Uterus (tissue), 4 donors: ENCODE measurements around the gene FLT1. TPM values are rescaled to one million over a fixed set of nuclear protein-coding genes. Genes with fewer than 3 reads are reported as not detected.

ENCODE experiments used
- DNase-seq, 2 donors: peaks; one replicate each; pipeline ENCODE4 v3.0.0-alpha.2; 2019 to 2020
- H3K27ac ChIP-seq, 2 donors: fragments of 200-600 bp; sonication (generic); 1 replicate in 1 of 2; 2 replicates in 1 of 2; pipeline ENCODE4 v1.5.1; 2016 to 2018
- H3K27me3 ChIP-seq, 2 donors: fragments of 200-600 bp; sonication (generic); one replicate each; pipeline ENCODE4 v1.5.1; 2018 to 2019; ENCODE audit warnings: control low read depth in 1 of 2
- H3K36me3 ChIP-seq, 2 donors: fragments of 200-600 bp; sonication (generic); one replicate each; pipeline ENCODE4 v1.5.1; 2019; ENCODE audit warnings: control low read depth in 1 of 2
- H3K4me1 ChIP-seq, 2 donors: fragments of 200-600 bp; sonication (generic); one replicate each; pipeline ENCODE4 v1.5.1; 2018 to 2019; ENCODE audit warnings: control low read depth in 1 of 2
- H3K4me3 ChIP-seq, 2 donors: fragments of 200-600 bp; sonication (generic); 1 replicate in 1 of 2; 2 replicates in 1 of 2; pipeline ENCODE4 v1.5.1; 2018 to 2019; ENCODE audit warnings: mild to moderate bottlenecking in 1 of 2
- H3K9me3 ChIP-seq, 2 donors: fragments of 200-600 bp; sonication (generic); one replicate each; pipeline ENCODE4 v1.5.1; 2019; ENCODE audit warnings: control low read depth in 1 of 2
- POLR2A ChIP-seq, 2 donors: fragments of 450-650 bp; IDR thresholded peaks; one replicate each; pipeline ENCODE4 v1.6.1; 2016; ENCODE audit warnings: antibody characterized with exemption in 2 of 2, mild to moderate bottlenecking in 1 of 2, moderate library complexity in 1 of 2
- intact Hi-C: fragments of 100-400 bp; cut with DNase I; formaldehyde crosslinking; loops from one replicate; pipeline ENCODE4 v1.15.1; 2023; ENCODE audit warnings: low total_unique reads
- total RNA-seq, 4 donors: library from RNA; depleted of rRNA in 3 of 4; stranded (reverse); fragments of >200 nt in 3 of 4; gene quantifications; one replicate each; pipeline versions ENCODE4 v1.1.0 to v1.2.4, GENCODE V29; 2014 to 2023
- TF ChIP-seq, protein P1 (sequence below), 4 experiments: fragments of 200-600 bp in 2 of 4; fragments of 450-650 bp in 2 of 4; sonication (generic) in 2 of 4; IDR thresholded peaks; one replicate each; pipeline ENCODE4 v1.5.1; 2016 to 2019; ENCODE audit warnings: antibody characterized with exemption in 4 of 4, mild to moderate bottlenecking in 2 of 4, moderate library complexity in 1 of 4
- donor health status: DM: yes; HTN: yes; CAD: no.

FLT1 gene
- total RNA-seq, 4 donors from 2014 or later = 53.2 to 95.3 (median 62.0) TPM

DNA sequence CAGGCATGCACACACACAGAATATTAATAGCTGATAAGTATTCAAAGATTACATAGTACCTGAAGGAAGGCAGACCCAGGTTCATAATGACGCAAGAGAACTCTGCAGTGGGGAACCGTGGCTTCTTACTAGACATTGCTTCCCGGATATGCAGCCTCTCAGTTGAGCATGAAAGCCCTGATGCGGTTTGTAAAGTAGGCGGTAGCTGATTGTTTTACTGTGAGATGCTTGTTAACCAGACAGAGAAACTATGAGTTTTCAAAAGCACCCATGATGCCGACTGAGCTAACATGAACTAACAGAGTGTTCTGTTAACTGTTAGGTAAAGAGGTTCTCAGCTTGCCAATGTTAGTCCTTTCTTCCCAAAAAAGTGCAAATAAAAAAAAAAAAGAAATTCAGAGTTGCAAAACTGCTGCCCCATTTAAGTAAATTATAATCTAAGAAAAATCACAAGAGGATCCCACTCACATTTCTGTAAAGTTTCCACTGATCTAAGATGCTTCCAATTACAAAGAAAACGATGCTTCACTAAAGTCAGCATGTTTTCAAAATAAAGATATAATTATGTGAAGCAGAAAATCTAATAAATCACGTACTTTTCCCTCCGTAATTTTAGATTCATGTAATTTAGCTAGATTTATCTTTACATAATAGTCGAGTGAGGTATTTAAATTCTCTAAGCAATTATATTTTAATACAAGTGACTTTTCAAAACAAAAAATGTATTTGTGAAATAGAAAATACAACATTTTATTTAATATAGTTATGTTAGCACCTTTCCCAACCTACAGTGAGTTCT, 2.2 kb downstream of the FLT1 start:
- no peak for DNase-seq
- TF ChIP-seq, protein P1, sequence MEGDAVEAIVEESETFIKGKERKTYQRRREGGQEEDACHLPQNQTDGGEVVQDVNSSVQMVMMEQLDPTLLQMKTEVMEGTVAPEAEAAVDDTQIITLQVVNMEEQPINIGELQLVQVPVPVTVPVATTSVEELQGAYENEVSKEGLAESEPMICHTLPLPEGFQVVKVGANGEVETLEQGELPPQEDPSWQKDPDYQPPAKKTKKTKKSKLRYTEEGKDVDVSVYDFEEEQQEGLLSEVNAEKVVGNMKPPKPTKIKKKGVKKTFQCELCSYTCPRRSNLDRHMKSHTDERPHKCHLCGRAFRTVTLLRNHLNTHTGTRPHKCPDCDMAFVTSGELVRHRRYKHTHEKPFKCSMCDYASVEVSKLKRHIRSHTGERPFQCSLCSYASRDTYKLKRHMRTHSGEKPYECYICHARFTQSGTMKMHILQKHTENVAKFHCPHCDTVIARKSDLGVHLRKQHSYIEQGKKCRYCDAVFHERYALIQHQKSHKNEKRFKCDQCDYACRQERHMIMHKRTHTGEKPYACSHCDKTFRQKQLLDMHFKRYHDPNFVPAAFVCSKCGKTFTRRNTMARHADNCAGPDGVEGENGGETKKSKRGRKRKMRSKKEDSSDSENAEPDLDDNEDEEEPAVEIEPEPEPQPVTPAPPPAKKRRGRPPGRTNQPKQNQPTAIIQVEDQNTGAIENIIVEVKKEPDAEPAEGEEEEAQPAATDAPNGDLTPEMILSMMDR (IDR thresholded peaks at IDR 0.05) = no peak
- TF ChIP-seq POLR2A (IDR thresholded peaks at IDR 0.05) = no peak
- peaks cover 3 to 45% of the 10 kb centered on the region in 2 donors for H3K27me3 ChIP-seq
- H3K36me3 ChIP-seq = no peaks in the 10 kb centered on the region
- H3K9me3 ChIP-seq = no peaks in the 10 kb centered on the region
- peak overlapping the region in 1 of 2 donors; percentile 20 for H3K4me3 ChIP-seq
- peak overlapping the region in 1 of 2 donors; percentile 78 for H3K27ac ChIP-seq
- intact Hi-C loops = no loop called here
- H3K4me1 ChIP-seq = peaks cover 0 to 16% of the 10 kb centered on the region in 2 donors

DNA sequence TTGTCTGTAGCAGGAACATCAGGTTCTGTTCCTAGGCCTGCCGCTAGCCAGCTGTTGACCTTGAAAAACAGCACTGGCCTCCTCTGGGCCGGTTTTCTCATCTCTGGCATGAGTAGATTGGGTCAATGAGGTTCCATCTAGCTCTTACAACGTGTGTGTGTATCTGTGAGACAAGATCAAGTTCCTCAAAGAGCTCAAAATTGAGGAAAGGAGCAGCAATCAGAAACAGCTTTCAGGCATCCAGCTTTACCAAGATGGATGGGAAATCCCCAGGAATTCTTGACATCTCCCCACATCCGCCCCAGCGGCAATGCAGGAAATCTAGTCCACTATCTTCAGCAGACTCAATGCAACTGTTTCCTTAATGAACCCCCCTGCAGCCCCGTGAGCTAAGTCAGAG, 4.9 kb downstream of the FLT1 start:
- H3K4me3 ChIP-seq = no peak overlapping the region

DNA sequence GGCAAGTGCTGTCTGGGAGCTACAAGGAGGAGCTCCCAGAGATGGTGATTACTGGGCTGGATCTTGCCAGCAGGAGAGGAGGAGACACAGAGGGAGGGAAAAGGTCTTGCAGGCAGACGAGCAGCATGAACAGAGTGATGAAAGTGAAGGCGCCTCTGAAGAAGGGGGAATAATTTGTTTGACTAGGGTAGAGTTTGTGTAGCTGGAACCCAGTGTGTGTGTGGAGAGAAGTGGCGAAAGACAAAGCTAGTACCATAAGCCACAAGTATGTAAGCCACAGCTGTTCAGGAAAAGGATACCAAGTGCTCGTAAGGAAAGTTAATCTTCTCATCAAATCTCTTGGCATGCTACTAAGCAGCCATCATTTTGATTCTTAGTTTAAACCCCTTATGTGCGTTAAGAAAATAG, 5.4 kb downstream of the FLT1 start:
- H3K36me3 ChIP-seq = no peaks in the 10 kb centered on the region
- H3K9me3 ChIP-seq = no peaks in the 10 kb centered on the region
- DNase-seq = no peak
- peaks cover 2 to 45% of the 10 kb centered on the region in 2 donors for H3K27me3 ChIP-seq
- H3K4me3 ChIP-seq = no peak overlapping the region
- TF ChIP-seq POLR2A (IDR thresholded peaks at IDR 0.05) = no peak
- H3K4me1 ChIP-seq = peaks cover 0 to 9% of the 10 kb centered on the region in 2 donors
- intact Hi-C loops = no loop called here
- no peak overlapping the region for H3K27ac ChIP-seq

More for the DNA sequence above, 4.9 kb downstream of the FLT1 start:
- DNase-seq = no peak
- Histone ChIP-seq H3K27me3 (peaks cover 3 to 45% of the 10 kb centered on the region in 2 donors), H3K27ac (no peak overlapping the region), H3K36me3 (no peaks in the 10 kb centered on the region), H3K9me3 (no peaks in the 10 kb centered on the region), H3K4me1 (peaks cover 0 to 14% of the 10 kb centered on the region in 2 donors)
- TF ChIP-seq POLR2A (IDR thresholded peaks at IDR 0.05) = no peak
- TF ChIP-seq, protein P1 (IDR thresholded peaks at IDR 0.05) = no peak
- intact Hi-C loops = no loop called here

DNA sequence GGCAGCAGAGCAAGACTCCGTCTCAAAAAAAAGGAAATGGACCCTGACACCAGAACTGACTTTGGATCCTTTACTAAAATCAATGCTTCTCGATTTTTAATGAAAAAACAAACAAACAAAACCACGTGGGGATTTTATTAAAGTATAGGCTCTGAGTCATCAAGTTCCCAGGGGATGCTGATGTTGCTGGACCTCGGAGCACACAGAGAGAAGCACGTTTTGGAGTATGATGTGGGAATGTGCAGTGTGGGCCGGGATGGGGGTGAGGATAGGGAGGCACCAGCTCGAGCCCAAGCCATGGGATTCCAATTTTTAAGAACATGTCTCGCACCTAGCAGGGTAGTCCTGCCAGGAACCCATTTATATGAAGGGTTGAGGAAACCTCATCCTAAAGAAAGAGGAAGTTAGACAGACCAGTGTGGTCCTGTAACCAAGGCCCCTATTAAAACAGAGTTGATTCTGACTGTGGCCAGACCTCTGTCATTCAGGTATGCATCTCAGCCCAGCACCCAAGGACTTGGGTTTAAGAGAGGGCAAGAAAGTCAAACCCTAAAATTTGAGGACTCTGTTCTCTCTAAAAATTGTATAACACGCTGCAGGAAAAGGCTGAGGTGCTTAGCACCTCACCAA, 6.4 kb downstream of the FLT1 start:
- Histone ChIP-seq H3K4me3 (no peak overlapping the region), H3K9me3 (no peaks in the 10 kb centered on the region), H3K27ac (no peak overlapping the region), H3K36me3 (no peaks in the 10 kb centered on the region), H3K4me1 (no peaks in the 10 kb centered on the region), H3K27me3 (peaks cover 0 to 36% of the 10 kb centered on the region in 2 donors)
- intact Hi-C loops = no loop called here
- TF ChIP-seq POLR2A (IDR thresholded peaks at IDR 0.05) = no peak
- TF ChIP-seq, protein P1 (IDR thresholded peaks at IDR 0.05) = no peak
- no peak for DNase-seq

DNA sequence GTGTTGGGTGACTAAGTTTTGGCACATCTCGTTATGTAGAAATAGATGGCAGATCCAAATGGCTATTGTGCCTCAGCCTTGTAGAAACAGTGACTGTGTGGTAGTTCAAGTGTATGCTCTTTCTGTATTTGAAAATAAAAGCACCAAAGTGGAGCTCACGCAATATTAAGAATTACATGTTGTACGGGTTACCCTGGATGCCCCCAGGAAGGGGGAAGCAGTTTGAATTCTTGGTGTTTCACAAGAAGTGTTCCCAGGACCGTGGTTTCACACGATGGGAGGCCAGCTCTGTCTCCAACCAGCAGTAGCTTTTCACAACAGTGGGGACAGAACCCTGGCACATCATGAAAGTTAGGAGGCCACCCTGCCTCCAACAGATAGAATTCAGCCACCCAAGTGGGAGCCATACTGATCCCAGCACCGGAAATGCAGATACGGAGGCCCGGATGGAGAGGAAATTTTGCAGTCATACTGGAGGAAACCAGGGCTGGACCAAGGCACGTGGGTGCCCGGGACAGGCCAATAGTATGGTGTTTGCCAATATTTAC, 8.9 kb downstream of the FLT1 start:
- H3K4me3 ChIP-seq = no peak overlapping the region
- no peak for TF ChIP-seq POLR2A (IDR thresholded peaks at IDR 0.05)
- TF ChIP-seq, protein P1 (IDR thresholded peaks at IDR 0.05) = no peak
- no peaks in the 10 kb centered on the region for H3K4me1 ChIP-seq
- DNase-seq = no peak
- no peaks in the 10 kb centered on the region for H3K9me3 ChIP-seq
- H3K27me3 ChIP-seq = peaks cover 0 to 12% of the 10 kb centered on the region in 2 donors
- no peak overlapping the region for H3K27ac ChIP-seq
- intact Hi-C loops = no loop called here
- no peaks in the 10 kb centered on the region for H3K36me3 ChIP-seq
